Liver (tissue), 3 donors: ENCODE data around the gene BAG2.

Source experiments
- FOXA1 ChIP-seq: IDR thresholded peaks from 2 replicates; pipeline ENCODE4 v1.6.1; 2016; ENCODE audit warnings: antibody characterized with exemption
- GABPA ChIP-seq, 2 donors: IDR thresholded peaks in 1 of 2; conservative IDR thresholded peaks in 1 of 2; 2 replicates each; pipeline ENCODE4 v1.6.1; 2016; ENCODE audit warnings: antibody characterized with exemption in 2 of 2, mild to moderate bottlenecking in 1 of 2, moderate library complexity in 1 of 2
- HNF4G ChIP-seq: IDR thresholded peaks from 2 replicates; pipeline ENCODE4 v1.6.1; 2016; ENCODE audit warnings: antibody characterized with exemption
- JUND ChIP-seq, 2 donors: IDR thresholded peaks; 2 replicates each; pipeline ENCODE4 v1.6.1; 2016; ENCODE audit warnings: antibody characterized with exemption in 2 of 2
- RAD21 ChIP-seq, 2 donors: IDR thresholded peaks; 2 replicates each; pipeline ENCODE4 v1.6.1; 2016; ENCODE audit warnings: antibody characterized with exemption in 2 of 2, mild to moderate bottlenecking in 2 of 2
- RXRA ChIP-seq, 2 donors: IDR thresholded peaks; 2 replicates each; pipeline ENCODE4 v1.6.1; 2017 to 2018; ENCODE audit warnings: antibody characterized with exemption in 2 of 2, mild to moderate bottlenecking in 1 of 2
- SP1 ChIP-seq: IDR thresholded peaks from 2 replicates; pipeline ENCODE4 v1.6.1; 2018; ENCODE audit warnings: antibody characterized with exemption, mild to moderate bottlenecking
- TAF1 ChIP-seq: conservative IDR thresholded peaks from 2 replicates; pipeline ENCODE4 v1.6.1; 2016; ENCODE audit warnings: antibody characterized with exemption, mild to moderate bottlenecking
- YY1 ChIP-seq: IDR thresholded peaks from 2 replicates; pipeline ENCODE4 v1.6.1; 2016; ENCODE audit warnings: antibody characterized with exemption, mild to moderate bottlenecking
- TF ChIP-seq, protein P1 (sequence below): fragments of 150-350 bp; IDR thresholded peaks from 2 replicates; pipeline ENCODE4 v1.5.1; 2017; ENCODE audit warnings: improper control_type of control experiment, low read depth, low read length; ENCODE audit not compliant: missing input control
- TF ChIP-seq, protein P2 (sequence below): IDR thresholded peaks from 2 replicates; pipeline ENCODE4 v1.6.1; 2016; ENCODE audit warnings: antibody characterized with exemption
- TF ChIP-seq, protein P3 (sequence below): IDR thresholded peaks from 2 replicates; pipeline ENCODE4 v1.6.1; 2016; ENCODE audit warnings: antibody characterized with exemption, mild to moderate bottlenecking
- TF ChIP-seq, protein P4 (sequence below): IDR thresholded peaks from 2 replicates; pipeline ENCODE4 v1.6.1; 2016; ENCODE audit warnings: antibody characterized with exemption
- TF ChIP-seq, protein P5 (sequence below): IDR thresholded peaks from 2 replicates; pipeline ENCODE4 v1.6.1; 2016; ENCODE audit warnings: antibody characterized with exemption
- donor health status: healthy.
- donor health status: healthy.

DNA sequence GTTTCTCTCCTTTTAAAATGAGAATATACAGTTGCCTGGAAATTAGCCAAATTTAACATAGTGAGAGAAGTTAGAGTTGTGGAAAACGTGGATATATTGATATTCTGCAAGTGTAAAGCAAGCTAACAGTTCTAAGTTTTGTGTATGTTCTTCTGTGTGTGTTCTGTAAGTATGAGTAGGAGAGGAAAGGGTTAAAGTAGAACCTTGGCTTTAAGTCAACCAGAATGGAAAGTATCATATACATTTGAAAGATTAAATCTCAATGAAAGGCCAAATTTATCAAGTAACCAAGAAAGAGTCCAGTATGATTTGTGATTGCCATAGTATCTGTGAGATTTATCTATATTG, 30.0 kb upstream of the BAG2 start:
- TF ChIP-seq, protein P1, sequence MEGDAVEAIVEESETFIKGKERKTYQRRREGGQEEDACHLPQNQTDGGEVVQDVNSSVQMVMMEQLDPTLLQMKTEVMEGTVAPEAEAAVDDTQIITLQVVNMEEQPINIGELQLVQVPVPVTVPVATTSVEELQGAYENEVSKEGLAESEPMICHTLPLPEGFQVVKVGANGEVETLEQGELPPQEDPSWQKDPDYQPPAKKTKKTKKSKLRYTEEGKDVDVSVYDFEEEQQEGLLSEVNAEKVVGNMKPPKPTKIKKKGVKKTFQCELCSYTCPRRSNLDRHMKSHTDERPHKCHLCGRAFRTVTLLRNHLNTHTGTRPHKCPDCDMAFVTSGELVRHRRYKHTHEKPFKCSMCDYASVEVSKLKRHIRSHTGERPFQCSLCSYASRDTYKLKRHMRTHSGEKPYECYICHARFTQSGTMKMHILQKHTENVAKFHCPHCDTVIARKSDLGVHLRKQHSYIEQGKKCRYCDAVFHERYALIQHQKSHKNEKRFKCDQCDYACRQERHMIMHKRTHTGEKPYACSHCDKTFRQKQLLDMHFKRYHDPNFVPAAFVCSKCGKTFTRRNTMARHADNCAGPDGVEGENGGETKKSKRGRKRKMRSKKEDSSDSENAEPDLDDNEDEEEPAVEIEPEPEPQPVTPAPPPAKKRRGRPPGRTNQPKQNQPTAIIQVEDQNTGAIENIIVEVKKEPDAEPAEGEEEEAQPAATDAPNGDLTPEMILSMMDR = no peak
- TF ChIP-seq SP1 (no peak), TAF1 (no peak), FOXA1 (no peak), GABPA (IDR thresholded peaks at IDR 0.05 in 1 of 2, conservative IDR thresholded peaks at IDR 0.05 in 1 of 2) (no peak), YY1 (no peak), RXRA (IDR thresholded peaks at IDR 0.05) (no peak), RAD21 (IDR thresholded peaks at IDR 0.05) (no peak), HNF4G (no peak), JUND (IDR thresholded peaks at IDR 0.05) (no peak)
- TF ChIP-seq, protein P2, sequence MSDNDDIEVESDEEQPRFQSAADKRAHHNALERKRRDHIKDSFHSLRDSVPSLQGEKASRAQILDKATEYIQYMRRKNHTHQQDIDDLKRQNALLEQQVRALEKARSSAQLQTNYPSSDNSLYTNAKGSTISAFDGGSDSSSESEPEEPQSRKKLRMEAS = no peak
- TF ChIP-seq, protein P3, sequence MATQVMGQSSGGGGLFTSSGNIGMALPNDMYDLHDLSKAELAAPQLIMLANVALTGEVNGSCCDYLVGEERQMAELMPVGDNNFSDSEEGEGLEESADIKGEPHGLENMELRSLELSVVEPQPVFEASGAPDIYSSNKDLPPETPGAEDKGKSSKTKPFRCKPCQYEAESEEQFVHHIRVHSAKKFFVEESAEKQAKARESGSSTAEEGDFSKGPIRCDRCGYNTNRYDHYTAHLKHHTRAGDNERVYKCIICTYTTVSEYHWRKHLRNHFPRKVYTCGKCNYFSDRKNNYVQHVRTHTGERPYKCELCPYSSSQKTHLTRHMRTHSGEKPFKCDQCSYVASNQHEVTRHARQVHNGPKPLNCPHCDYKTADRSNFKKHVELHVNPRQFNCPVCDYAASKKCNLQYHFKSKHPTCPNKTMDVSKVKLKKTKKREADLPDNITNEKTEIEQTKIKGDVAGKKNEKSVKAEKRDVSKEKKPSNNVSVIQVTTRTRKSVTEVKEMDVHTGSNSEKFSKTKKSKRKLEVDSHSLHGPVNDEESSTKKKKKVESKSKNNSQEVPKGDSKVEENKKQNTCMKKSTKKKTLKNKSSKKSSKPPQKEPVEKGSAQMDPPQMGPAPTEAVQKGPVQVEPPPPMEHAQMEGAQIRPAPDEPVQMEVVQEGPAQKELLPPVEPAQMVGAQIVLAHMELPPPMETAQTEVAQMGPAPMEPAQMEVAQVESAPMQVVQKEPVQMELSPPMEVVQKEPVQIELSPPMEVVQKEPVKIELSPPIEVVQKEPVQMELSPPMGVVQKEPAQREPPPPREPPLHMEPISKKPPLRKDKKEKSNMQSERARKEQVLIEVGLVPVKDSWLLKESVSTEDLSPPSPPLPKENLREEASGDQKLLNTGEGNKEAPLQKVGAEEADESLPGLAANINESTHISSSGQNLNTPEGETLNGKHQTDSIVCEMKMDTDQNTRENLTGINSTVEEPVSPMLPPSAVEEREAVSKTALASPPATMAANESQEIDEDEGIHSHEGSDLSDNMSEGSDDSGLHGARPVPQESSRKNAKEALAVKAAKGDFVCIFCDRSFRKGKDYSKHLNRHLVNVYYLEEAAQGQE = no peak
- TF ChIP-seq, protein P4, sequence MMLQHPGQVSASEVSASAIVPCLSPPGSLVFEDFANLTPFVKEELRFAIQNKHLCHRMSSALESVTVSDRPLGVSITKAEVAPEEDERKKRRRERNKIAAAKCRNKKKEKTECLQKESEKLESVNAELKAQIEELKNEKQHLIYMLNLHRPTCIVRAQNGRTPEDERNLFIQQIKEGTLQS = no peak
- TF ChIP-seq, protein P5, sequence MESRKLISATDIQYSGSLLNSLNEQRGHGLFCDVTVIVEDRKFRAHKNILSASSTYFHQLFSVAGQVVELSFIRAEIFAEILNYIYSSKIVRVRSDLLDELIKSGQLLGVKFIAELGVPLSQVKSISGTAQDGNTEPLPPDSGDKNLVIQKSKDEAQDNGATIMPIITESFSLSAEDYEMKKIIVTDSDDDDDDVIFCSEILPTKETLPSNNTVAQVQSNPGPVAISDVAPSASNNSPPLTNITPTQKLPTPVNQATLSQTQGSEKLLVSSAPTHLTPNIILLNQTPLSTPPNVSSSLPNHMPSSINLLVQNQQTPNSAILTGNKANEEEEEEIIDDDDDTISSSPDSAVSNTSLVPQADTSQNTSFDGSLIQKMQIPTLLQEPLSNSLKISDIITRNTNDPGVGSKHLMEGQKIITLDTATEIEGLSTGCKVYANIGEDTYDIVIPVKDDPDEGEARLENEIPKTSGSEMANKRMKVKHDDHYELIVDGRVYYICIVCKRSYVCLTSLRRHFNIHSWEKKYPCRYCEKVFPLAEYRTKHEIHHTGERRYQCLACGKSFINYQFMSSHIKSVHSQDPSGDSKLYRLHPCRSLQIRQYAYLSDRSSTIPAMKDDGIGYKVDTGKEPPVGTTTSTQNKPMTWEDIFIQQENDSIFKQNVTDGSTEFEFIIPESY = no peak
